H1 (cell line): Measurements from ENCODE around the gene VTN. TPM values are rescaled to one million over a fixed set of nuclear protein-coding genes. Genes with fewer than 3 reads are reported as not detected.
A peak's percentile ranks its signal among the peaks of the same experiment; 100 is the strongest.

Source experiments
- CTCF ChIA-PET: fragments of 300-600 bp; sonication (Branson Sonifier 250); formaldehyde crosslinking; loops from one replicate; lab custom pipeline; 2021; ENCODE audit not compliant: partially characterized antibody; lab: Charles Lee
- POLR2A ChIA-PET: fragments of 300-600 bp; sonication (Branson Sonifier 250); formaldehyde crosslinking; loops from one replicate; lab custom pipeline; 2021; ENCODE audit warnings: inconsistent platforms; ENCODE audit not compliant: partially characterized antibody; lab: Charles Lee
- DNase-seq, 2 experiments: peaks; one replicate each; pipeline versions ENCODE4 v3.0.0 to v3.0.0-alpha.2; 2010 to 2022; ENCODE audit warnings: low spot score in 2 of 2, low read depth in 1 of 2, mixed read lengths in 1 of 2
- FAIRE-seq: peaks from 2 replicates; lab custom pipeline; 2011; peaks lifted over from hg19 to GRCh38; lab: Jason Lieb, UNC
- H2AFZ ChIP-seq: 2 replicates; pipeline ENCODE4 v1.8.1; 2012; ENCODE audit warnings: low read length, inconsistent platforms
- H2AK5ac ChIP-seq: 2 replicates; pipeline ENCODE4 v1.6.1; 2013; ENCODE audit warnings: low read depth, low read length
- H2BK120ac ChIP-seq: replicated peaks from 2 replicates; pipeline ENCODE3; 2013; ENCODE audit warnings: low read depth, low read length, inconsistent platforms
- H2BK12ac ChIP-seq: 2 replicates; pipeline ENCODE4 v1.6.1; 2013; ENCODE audit warnings: low read depth, low read length
- H2BK15ac ChIP-seq: 2 replicates; pipeline ENCODE4 v1.6.1; 2013; ENCODE audit warnings: low read length
- H2BK20ac ChIP-seq: 2 replicates; pipeline ENCODE4 v1.6.1; 2013; ENCODE audit warnings: low read length
- H2BK5ac ChIP-seq: 2 replicates; pipeline ENCODE4 v1.6.1; 2013; ENCODE audit warnings: low read depth, low read length
- H3K14ac ChIP-seq: 2 replicates; pipeline ENCODE4 v1.6.1; 2013; ENCODE audit warnings: inconsistent platforms; ENCODE audit not compliant: insufficient read length
- H3K18ac ChIP-seq: 2 replicates; pipeline ENCODE4 v1.6.1; 2013; ENCODE audit warnings: low read length; ENCODE audit errors: extremely low read depth
- H3K23ac ChIP-seq: 2 replicates; pipeline ENCODE4 v1.6.1; 2013; ENCODE audit warnings: inconsistent platforms; ENCODE audit not compliant: insufficient read length
- H3K23me2 ChIP-seq: 2 replicates; pipeline ENCODE4 v1.6.1; 2013; ENCODE audit warnings: low read depth, low read length
- H3K27ac ChIP-seq: 2 replicates; pipeline ENCODE4 v1.6.1; 2011; ENCODE audit warnings: low read depth, low read length, inconsistent platforms
- H3K27me3 ChIP-seq, 4 experiments: replicated peaks in 1 of 4; 1 replicate in 1 of 4; 2 replicates in 3 of 4; pipeline versions ENCODE4 v1.6.1 to v1.8.1; 2011 to 2013; ENCODE audit warnings: low read length in 3 of 4, mild to moderate bottlenecking in 3 of 4, inconsistent platforms in 2 of 4, mixed read lengths in 2 of 4, moderate library complexity in 1 of 4; ENCODE audit not compliant: control insufficient read depth in 3 of 4, insufficient read depth in 3 of 4; ENCODE audit errors: extremely low read depth in 1 of 4
- H3K36me3 ChIP-seq, 4 experiments: 2 replicates each; pipeline versions ENCODE4 v1.6.1 to v1.8.1; 2011 to 2013; ENCODE audit warnings: mild to moderate bottlenecking in 4 of 4, low read length in 3 of 4, moderate library complexity in 2 of 4, control low read depth in 1 of 4, inconsistent platforms in 1 of 4; ENCODE audit not compliant: insufficient read depth in 4 of 4, control insufficient read depth in 2 of 4
- H3K4ac ChIP-seq: replicated peaks from 2 replicates; pipeline ENCODE3; 2013; ENCODE audit warnings: low read length, low read depth, mixed read lengths, inconsistent platforms; ENCODE audit not compliant: insufficient read length
- H3K4me1 ChIP-seq, 4 experiments: replicated peaks in 1 of 4; 1 replicate in 1 of 4; 2 replicates in 3 of 4; pipeline versions ENCODE4 v1.6.1 to v1.8.1; 2011 to 2013; ENCODE audit warnings: low read length in 3 of 4, inconsistent platforms in 2 of 4, mixed read lengths in 1 of 4; ENCODE audit not compliant: insufficient read depth in 4 of 4, control insufficient read depth in 3 of 4
- H3K4me2 ChIP-seq, 2 experiments: 2 replicates each; pipeline versions ENCODE4 v1.6.1 to v1.8.1; 2011 to 2013; ENCODE audit warnings: low read depth in 2 of 2, low read length in 2 of 2, control low read depth in 1 of 2, inconsistent platforms in 1 of 2, mild to moderate bottlenecking in 1 of 2; ENCODE audit not compliant: insufficient read depth in 1 of 2
- H3K4me3 ChIP-seq, 4 experiments: fragments of 200-600, 300-600 bp in 1 of 4; sonication (generic), shearing (Covaris generic), sonication (Bioruptor Twin) in 1 of 4; 2 replicates each; pipeline versions ENCODE4 v1.5.1 to v1.8.1; 2011 to 2016; ENCODE audit warnings: low read length in 4 of 4, low read depth in 3 of 4, control low read depth in 2 of 4, inconsistent platforms in 2 of 4, mild to moderate bottlenecking in 2 of 4, mixed read lengths in 1 of 4, moderate library complexity in 1 of 4; ENCODE audit not compliant: insufficient read depth in 2 of 4; ENCODE audit errors: extremely low read depth in 1 of 4
- H3K56ac ChIP-seq: replicated peaks from 2 replicates; pipeline ENCODE3; 2013; ENCODE audit warnings: low read depth, mild to moderate bottlenecking, mixed read lengths, low read length, inconsistent platforms; ENCODE audit not compliant: insufficient read length
- H3K79me1 ChIP-seq: 2 replicates; pipeline ENCODE4 v1.6.1; 2013; ENCODE audit warnings: low read depth, low read length, control low read depth
- H3K79me2 ChIP-seq, 2 experiments: 2 replicates each; pipeline versions ENCODE4 v1.6.1 to v1.8.1; 2012 to 2013; ENCODE audit warnings: low read length in 2 of 2, mild to moderate bottlenecking in 2 of 2, inconsistent platforms in 1 of 2; ENCODE audit not compliant: insufficient read depth in 2 of 2, control insufficient read depth in 1 of 2
- H3K9ac ChIP-seq, 4 experiments: replicated peaks in 1 of 4; 1 replicate in 1 of 4; 2 replicates in 3 of 4; pipeline versions ENCODE4 v1.6.1 to v1.8.1; 2011 to 2013; ENCODE audit warnings: low read depth in 3 of 4, low read length in 3 of 4, control low read depth in 2 of 4, mild to moderate bottlenecking in 2 of 4, moderate library complexity in 2 of 4, inconsistent platforms in 1 of 4; ENCODE audit errors: extremely low read depth in 1 of 4
- H3K9me3 ChIP-seq, 2 experiments: 2 replicates each; pipeline versions ENCODE4 v1.6.1 to v1.8.1; 2012 to 2013; ENCODE audit warnings: mild to moderate bottlenecking in 2 of 2, moderate library complexity in 2 of 2, control low read depth in 1 of 2, inconsistent platforms in 1 of 2, low read depth in 1 of 2, low read length in 1 of 2, mixed read lengths in 1 of 2; ENCODE audit not compliant: insufficient read depth in 2 of 2
- H4K20me1 ChIP-seq, 2 experiments: replicated peaks in 1 of 2; 2 replicates each; pipeline versions ENCODE3 to v1.8.1; 2011 to 2013; ENCODE audit warnings: inconsistent platforms in 2 of 2, low read length in 2 of 2, mild to moderate bottlenecking in 1 of 2; ENCODE audit not compliant: insufficient read depth in 2 of 2, control insufficient read depth in 1 of 2
- H4K5ac ChIP-seq: 2 replicates; pipeline ENCODE4 v1.6.1; 2013; ENCODE audit warnings: low read length, low read depth, mixed read lengths, inconsistent platforms; ENCODE audit not compliant: insufficient read length
- H4K8ac ChIP-seq: 2 replicates; pipeline ENCODE4 v1.8.0; 2013; ENCODE audit warnings: mild to moderate bottlenecking, moderate library complexity, low read length, inconsistent platforms; ENCODE audit not compliant: insufficient read depth; ENCODE audit errors: extremely low read depth
- H4K91ac ChIP-seq: replicated peaks from 2 replicates; pipeline ENCODE3; 2013; ENCODE audit warnings: low read length, mixed read lengths, inconsistent platforms; ENCODE audit not compliant: insufficient read length
- CHD2 ChIP-seq: IDR thresholded peaks from 2 replicates; pipeline ENCODE4 v1.6.1; 2012; ENCODE audit warnings: low read length, improper control_type of control experiment
- CTBP2 ChIP-seq: IDR thresholded peaks from 2 replicates; pipeline ENCODE4 v1.7.0; 2011; ENCODE audit warnings: borderline replicate concordance, mild to moderate bottlenecking, moderate library complexity, mixed read lengths, low read length; ENCODE audit not compliant: insufficient read depth, insufficient read length
- GTF2F1 ChIP-seq: IDR thresholded peaks from 2 replicates; pipeline ENCODE4 v1.6.1; 2012; ENCODE audit warnings: low read depth, low read length, improper control_type of control experiment, borderline replicate concordance
- HDAC6 ChIP-seq: IDR thresholded peaks from one replicate; pipeline ENCODE4 v1.7.1; 2012; ENCODE audit warnings: low read depth, mild to moderate bottlenecking, inconsistent platforms, low read length, moderate library complexity
- JUN ChIP-seq: IDR thresholded peaks from 2 replicates; pipeline ENCODE4 v1.6.1; 2011; ENCODE audit warnings: low read depth, mild to moderate bottlenecking, improper control_type of control experiment, low read length
- KDM5A ChIP-seq: fragments of 200-600 bp; IDR thresholded peaks from 2 replicates; pipeline ENCODE4 v1.7.1; 2012; ENCODE audit warnings: mild to moderate bottlenecking, low read length, inconsistent platforms, mixed read lengths
- TAF1 ChIP-seq: IDR thresholded peaks from 2 replicates; pipeline ENCODE4 v1.6.1; 2011; ENCODE audit warnings: mild to moderate bottlenecking, low read depth, low read length
- WGBS, 2 experiments: shearing (Covaris generic) in 1 of 2; methylation state at CpG; one replicate each; pipeline versions ENCODE4 v1.1.6 to v1.1.7; 2013 to 2015; ENCODE audit warnings: low lambda C conversion rate in 2 of 2, mixed read lengths in 2 of 2, inconsistent platforms in 1 of 2, low coverage in 1 of 2, missing lambda C conversion rate in 1 of 2; ENCODE audit not compliant: insufficient replicate concordance in 2 of 2, insufficient coverage in 1 of 2, insufficient read length in 1 of 2; ENCODE audit errors: extremely low coverage in 1 of 2, missing lambda C conversion rate in 1 of 2; 5-methylcytosine and 5-hydroxymethylcytosine counted together
- polyA plus RNA-seq, 7 experiments: library from polyadenylated mRNA; depleted of rRNA in 3 of 7; stranded (reverse) in 5 of 7; unstranded in 2 of 7; fragments of >200 nt in 5 of 7; fragments of 200-250 nt in 2 of 7; gene quantifications; 1 replicate in 5 of 7; 2 replicates in 1 of 7; 4 replicates in 1 of 7; pipeline versions ENCODE4 v1.2.1 to v1.2.3, GENCODE V29; 2011 to 2013; ENCODE audit warnings: missing spikeins in 2 of 7, mixed read lengths in 2 of 7
- total RNA-seq: library from RNA; stranded (reverse); fragmentation: NEBNext Ultra II Directional; extraction: Animal tissue kit (Norgen Biotek cat#: 25700); gene quantifications from 2 replicates; pipeline ENCODE4 v1.2.1, GENCODE V29; 2021
- TF ChIP-seq, protein P1 (sequence below): IDR thresholded peaks from 2 replicates; pipeline ENCODE4 v1.6.1; 2012; ENCODE audit warnings: inconsistent platforms

Gene VTN
- total and polyA plus RNA-seq, 2 of the 8 experiments (the other 6 are each of a cell fraction or from before 2014, with no cell fraction given): 0.18 TPM; not detected in 1

GRCh38 chr17:28326114-28326513 is 44.0 kb downstream of the VTN start:
- POLR2A ChIA-PET: interaction anchor here (0.9 to 2.1 kb wide), 5 partner anchors 9 to 75 kb away, joined by 3 to 8 read pairs (median 3); partner anchors contain the start of genes IFT20, TNFAIP1 and VTN
- Histone ChIP-seq H4K5ac (no peak overlapping the region), H2BK5ac (no peak overlapping the region), H3K4me2 (no peak overlapping the region), H3K4me1 (peaks cover 0 to 3% (median 0%) of the 10 kb centered on the region in 4 experiments; a peak in 2 of 7 replicates), H3K23ac (no peak overlapping the region), H3K9ac (no peak overlapping the region), H4K91ac (no peak overlapping the region), H3K27me3 (no peaks in the 10 kb centered on the region), H2BK120ac (no peak overlapping the region), H3K9me3 (no peaks in the 10 kb centered on the region), H2BK20ac (no peak overlapping the region), H2AK5ac (no peak overlapping the region), H4K20me1 (peaks cover 10 to 22% of the 10 kb centered on the region in 2 experiments), H3K23me2 (no peaks in the 10 kb centered on the region; the same call in 1 of the 2 replicates), H3K79me1 (0 out of 2 replicates have a peak, but pooled peaks cover 4% of the 10 kb centered on the region), H3K56ac (no peak overlapping the region), H3K18ac (no peak overlapping the region), H3K4ac (no peak overlapping the region), H3K4me3 (no peak overlapping the region), H3K36me3 (peaks cover 10 to 41% (median 32%) of the 10 kb centered on the region in 4 experiments), H3K14ac (no peak overlapping the region), H4K8ac (no peak overlapping the region), H2AFZ (no peak overlapping the region), H2BK12ac (no peak overlapping the region), H3K27ac (no peak overlapping the region), H3K79me2 (peaks cover 24 to 57% of the 10 kb centered on the region in 2 experiments), H2BK15ac (no peak overlapping the region)
- FAIRE-seq (no peak), DNase-seq (peak in 1 of 2 experiments; percentile 8)
- CTCF ChIA-PET: interaction anchor here (1.3 kb wide), 1 partner anchor 8 kb away, joined by 4 read pairs; no protein-coding TSS in a partner anchor
- WGBS, 2 experiments: 90% methylated on average over 7 of the region's 7 CpGs; no CpG with 5 or more reads in 1 of the 2 experiments
- TF ChIP-seq TAF1: no peak
- TF ChIP-seq, protein P1, sequence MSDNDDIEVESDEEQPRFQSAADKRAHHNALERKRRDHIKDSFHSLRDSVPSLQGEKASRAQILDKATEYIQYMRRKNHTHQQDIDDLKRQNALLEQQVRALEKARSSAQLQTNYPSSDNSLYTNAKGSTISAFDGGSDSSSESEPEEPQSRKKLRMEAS: no peak
- no peak for TF ChIP-seq JUN
- TF ChIP-seq HDAC6: no peak
- TF ChIP-seq CTBP2: no peak
- no peak for TF ChIP-seq GTF2F1
- TF ChIP-seq CHD2: no peak
- TF ChIP-seq KDM5A: no peak
